Endodermal cell (in vitro differentiated cells): ENCODE results near the gene ANKRD6. TPM values are rescaled to one million over a fixed set of nuclear protein-coding genes. Genes with fewer than 3 reads are reported as not detected.

ENCODE experiments used
- DNase-seq: peaks from one replicate; pipeline ENCODE4 v3.0.0-alpha.2; 2017
- H3K27ac ChIP-seq: 2 replicates; pipeline ENCODE4 v1.5.1; 2013; ENCODE audit warnings: mild to moderate bottlenecking, low read depth, low read length, moderate library complexity
- H3K27me3 ChIP-seq: 2 replicates; pipeline ENCODE4 v1.6.1; 2013; ENCODE audit warnings: mild to moderate bottlenecking, low read length, moderate library complexity; ENCODE audit not compliant: insufficient read depth, control insufficient read depth, poor library complexity, severe bottlenecking
- H3K36me3 ChIP-seq: 2 replicates; pipeline ENCODE4 v1.7.0; 2013; ENCODE audit warnings: mild to moderate bottlenecking, low read length, moderate library complexity; ENCODE audit not compliant: control insufficient read depth, insufficient read depth
- H3K4me1 ChIP-seq: one replicate; pipeline ENCODE4 v1.7.0; 2013; ENCODE audit warnings: low read length; ENCODE audit not compliant: control insufficient read depth, insufficient read depth
- H3K4me3 ChIP-seq: 2 replicates; pipeline ENCODE4 v1.5.1; 2013; ENCODE audit warnings: mild to moderate bottlenecking, low read length, moderate library complexity
- H3K9ac ChIP-seq: 2 replicates; pipeline ENCODE4 v1.6.1; 2013; ENCODE audit warnings: mild to moderate bottlenecking, low read length, moderate library complexity; ENCODE audit not compliant: poor library complexity, severe bottlenecking; ENCODE audit errors: extremely low read depth
- H3K9me3 ChIP-seq: 2 replicates; pipeline ENCODE4 v1.6.1; 2013; ENCODE audit warnings: mild to moderate bottlenecking, low read length, moderate library complexity; ENCODE audit not compliant: control insufficient read depth
- H3K27ac Mint-ChIP-seq: 2 replicates; pipeline ENCODE4 v1.8.0; 2020; ENCODE audit warnings: mixed read lengths
- H3K27me3 Mint-ChIP-seq: 2 replicates; pipeline ENCODE4 v1.8.0; 2021; ENCODE audit warnings: mild to moderate bottlenecking, mixed read lengths; ENCODE audit not compliant: insufficient read depth
- H3K36me3 Mint-ChIP-seq: 2 replicates; pipeline ENCODE4 v1.8.0; 2020; ENCODE audit warnings: low read depth, mixed read lengths
- H3K4me1 Mint-ChIP-seq: 2 replicates; pipeline ENCODE4 v1.8.0; 2020; ENCODE audit warnings: mixed read lengths
- H3K4me3 Mint-ChIP-seq: 2 replicates; pipeline ENCODE4 v1.8.0; 2020; ENCODE audit warnings: mild to moderate bottlenecking, moderate library complexity, mixed read lengths
- H3K9me3 Mint-ChIP-seq: 2 replicates; pipeline ENCODE4 v1.8.0; 2020; ENCODE audit warnings: mild to moderate bottlenecking, mixed read lengths
- CTCF ChIP-seq: fragments of 200-600 bp; sonication (generic); conservative IDR thresholded peaks from 2 replicates; pipeline ENCODE4 v1.5.0; 2021; ENCODE audit warnings: antibody characterized with exemption, mild to moderate bottlenecking
- WGBS, 2 experiments: methylation state at CpG; one replicate each; pipeline versions ENCODE4 v1.1.5 to v1.1.7; 2013; ENCODE audit warnings: missing lambda C conversion rate in 2 of 2, mixed read lengths in 1 of 2; ENCODE audit not compliant: insufficient coverage in 1 of 2, insufficient read length in 1 of 2; 5-methylcytosine and 5-hydroxymethylcytosine counted together
- total RNA-seq, 2 donors: library from RNA; stranded (reverse); fragmentation: NEBNext Ultra II Directional in 1 of 2; extraction: Animal tissue kit (Norgen Biotek cat#: 25700) in 1 of 2; gene quantifications; 2 replicates in 1 of 2; 3 replicates in 1 of 2; pipeline ENCODE4 v1.2.1, GENCODE V29; 2021

ANKRD6 gene
- total RNA-seq, 2 donors from 2014 or later, result 88.7 to 110 TPM

DNA sequence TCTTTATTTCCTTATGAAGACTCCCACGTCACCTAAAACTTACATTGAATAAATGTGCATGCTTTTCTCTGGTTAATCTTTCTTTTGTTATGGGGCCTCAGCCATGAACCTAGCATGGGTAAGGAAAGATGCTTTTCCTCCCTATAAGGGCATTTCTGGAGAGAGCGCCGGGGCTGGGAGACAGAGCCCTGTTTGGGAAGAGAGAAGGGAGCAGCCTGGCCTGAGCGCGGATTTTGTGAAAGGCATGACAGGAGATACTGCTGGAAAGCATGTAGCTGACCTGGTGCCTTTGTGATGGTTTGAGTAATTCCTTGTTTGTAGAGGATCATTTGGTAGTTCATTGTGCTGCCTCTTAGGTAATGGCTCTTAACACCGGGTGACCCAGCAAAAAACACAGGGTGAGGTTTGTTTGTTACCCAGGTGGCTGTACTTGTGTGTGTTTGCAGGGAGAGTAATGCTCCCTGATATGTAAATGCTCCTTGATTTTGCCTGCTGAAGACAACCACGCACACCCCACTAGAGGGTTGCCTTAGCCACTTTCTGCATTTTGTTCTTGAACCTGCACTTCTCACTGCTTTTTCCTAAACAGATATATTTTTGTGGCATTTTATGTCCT is 59.2 kb downstream of the ANKRD6 start:
- H3K27me3 Mint-ChIP-seq, result no peaks in the 10 kb centered on the region
- peak overlapping the region; percentile 17 for H3K4me3 ChIP-seq
- TF ChIP-seq CTCF, result no peak
- H3K27me3 ChIP-seq, result no peaks in the 10 kb centered on the region
- no peak overlapping the region for H3K4me3 Mint-ChIP-seq
- H3K27ac ChIP-seq, result no peak overlapping the region
- peaks cover 21% of the 10 kb centered on the region for H3K36me3 ChIP-seq
- H3K27ac Mint-ChIP-seq, result peak overlapping the region; percentile 67
- no peaks in the 10 kb centered on the region for H3K9me3 ChIP-seq
- H3K9ac ChIP-seq, result no peak overlapping the region
- WGBS, 2 experiments, result 33 to 70% methylated on average over 1 to 7 of the region's 7 CpGs
- H3K36me3 Mint-ChIP-seq, result peaks cover 4% of the 10 kb centered on the region
- no peaks in the 10 kb centered on the region for H3K9me3 Mint-ChIP-seq
- H3K4me1 ChIP-seq, result peaks cover 26% of the 10 kb centered on the region
- peak; percentile 57 for DNase-seq
- peaks cover 49% of the 10 kb centered on the region for H3K4me1 Mint-ChIP-seq

- 40 to 60% methylated on average over 1 to 3 of the region's 3 CpGs for WGBS, 2 experiments
- Mint-ChIP-seq H3K4me1 (peaks cover 59% of the 10 kb centered on the region), H3K36me3 (peaks cover 2% of the 10 kb centered on the region), H3K4me3 (no peak overlapping the region), H3K27ac (peak overlapping the region; percentile 83), H3K27me3 (no peaks in the 10 kb centered on the region), H3K9me3 (no peaks in the 10 kb centered on the region)
- H3K9ac ChIP-seq, result peak overlapping the region; percentile 28
- peak; percentile 79 for TF ChIP-seq CTCF
- H3K4me3 ChIP-seq, result no peak overlapping the region
- no peak overlapping the region for H3K27ac ChIP-seq
- H3K36me3 ChIP-seq, result peaks cover 18% of the 10 kb centered on the region
- H3K27me3 ChIP-seq, result no peaks in the 10 kb centered on the region
- H3K4me1 ChIP-seq, result peaks cover 26% of the 10 kb centered on the region
- no peaks in the 10 kb centered on the region for H3K9me3 ChIP-seq
- DNase-seq, result peak; percentile 78
These were observed 61.3 kb downstream of the ANKRD6 start for GRCh38 chr6:89494131-89494793.

- 38 to 67% methylated on average over 6 to 7 of the region's 7 CpGs for WGBS, 2 experiments
- Mint-ChIP-seq H3K27ac (peak overlapping the region; percentile 74), H3K4me1 (peaks cover 71% of the 10 kb centered on the region), H3K9me3 (no peaks in the 10 kb centered on the region), H3K27me3 (no peaks in the 10 kb centered on the region), H3K4me3 (no peak overlapping the region), H3K36me3 (peaks cover 2% of the 10 kb centered on the region)
- Histone ChIP-seq H3K27ac (no peak overlapping the region), H3K36me3 (peaks cover 12% of the 10 kb centered on the region), H3K4me3 (no peak overlapping the region), H3K27me3 (no peaks in the 10 kb centered on the region), H3K9ac (no peak overlapping the region), H3K9me3 (no peaks in the 10 kb centered on the region), H3K4me1 (peaks cover 40% of the 10 kb centered on the region)
- TF ChIP-seq CTCF, result no peak
- DNase-seq, result no peak
These were observed 63.1 kb downstream of the ANKRD6 start for GRCh38 chr6:89495961-89496535.
